HG03520 (cell line): ENCODE data around the gene AGRP.

Source experiments
- ATAC-seq: cut with Tn5 transposase; IDR thresholded peaks from one replicate; pipeline ENCODE4 v1.9.1; 2021; ENCODE audit warnings: mild to moderate bottlenecking, moderate library complexity; ENCODE audit not compliant: unreplicated experiment

Gene AGRP

DNA sequence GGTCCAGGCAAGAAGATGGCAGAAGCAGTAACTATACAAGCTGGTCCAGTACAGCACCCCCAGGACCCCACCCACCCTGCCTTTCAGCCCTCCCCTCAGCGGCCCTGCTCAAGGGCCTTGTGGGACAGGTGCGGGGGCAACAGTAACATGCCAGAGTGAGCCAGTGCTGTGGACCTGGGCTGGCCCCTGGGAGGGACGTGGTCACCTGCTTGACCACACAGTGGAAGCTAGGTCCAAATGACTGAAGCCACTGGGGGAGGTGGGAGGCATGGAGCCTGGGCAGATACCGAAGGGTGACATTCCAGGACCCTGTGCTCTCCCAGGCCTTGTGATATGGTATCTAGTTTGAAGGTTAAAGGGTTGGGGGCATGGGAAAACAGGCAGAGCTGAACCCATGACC lies 19.7 kb downstream of the AGRP start:
- no peak for ATAC-seq

GRCh38 chr16:67463059-67463458 lies 20.3 kb downstream of the AGRP start:
- ATAC-seq, result no peak

DNA sequence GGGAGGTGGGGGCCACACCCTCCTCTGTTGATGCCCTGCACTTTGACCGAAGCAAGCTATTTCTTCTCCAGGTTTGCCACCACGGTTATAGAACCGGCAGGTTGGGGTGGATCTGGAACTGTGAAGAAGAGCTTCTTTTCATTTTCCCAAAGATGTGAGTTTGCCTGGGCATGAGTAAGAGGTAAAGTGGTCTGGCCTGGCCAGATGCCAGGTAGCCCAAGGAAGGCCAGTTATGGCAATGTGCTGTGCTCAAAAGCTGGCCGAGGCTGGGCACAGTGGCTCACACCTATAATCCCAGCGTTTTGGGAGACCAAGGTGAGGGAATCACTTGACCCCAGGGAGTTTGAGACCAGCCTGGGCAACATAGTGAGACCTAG lies 21.1 kb downstream of the AGRP start:
- ATAC-seq, result no peak

- no peak for ATAC-seq
These were observed 21.6 kb downstream of the AGRP start for GRCh38 chr16:67461600-67462278.

DNA sequence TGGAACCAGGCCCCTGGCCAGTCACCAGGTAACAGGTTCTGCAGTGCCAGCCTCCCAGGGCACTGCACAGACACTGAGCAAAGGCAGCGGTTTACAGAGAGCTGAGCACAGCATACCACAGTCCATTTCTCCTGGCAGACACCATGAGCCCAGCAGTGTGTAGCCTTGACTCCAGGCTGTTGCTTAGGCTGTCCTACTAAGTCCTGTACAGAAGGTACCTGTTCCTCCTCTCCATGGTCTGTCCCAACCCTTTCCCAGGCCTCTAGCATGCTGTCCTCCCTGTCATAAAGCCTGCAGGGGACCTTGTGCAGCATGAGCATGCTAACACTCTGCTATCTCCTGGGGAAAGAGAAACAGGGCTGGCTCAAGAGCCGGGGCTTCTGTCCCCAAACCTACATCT lies 22.4 kb downstream of the AGRP start:
- no peak for ATAC-seq

DNA sequence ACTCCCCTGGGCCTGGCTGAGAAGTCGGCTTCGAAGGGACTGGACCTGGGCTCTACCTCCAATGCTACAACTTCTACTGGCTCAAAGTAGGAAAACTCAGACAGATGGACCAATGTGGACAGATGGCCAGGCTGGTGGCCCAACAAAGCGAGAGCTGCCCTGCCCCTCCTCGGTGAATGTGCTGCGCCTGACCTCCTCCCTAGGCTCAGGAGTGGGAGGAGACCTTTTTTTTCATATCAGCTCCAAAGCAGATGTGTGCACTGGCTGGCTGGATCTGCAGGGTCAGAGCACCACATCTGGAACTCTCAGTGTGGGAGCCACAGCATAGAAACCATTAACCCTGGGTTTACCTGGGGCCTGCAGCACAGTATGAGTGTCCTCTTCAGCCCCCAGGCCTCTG lies 23.2 kb downstream of the AGRP start:
- ATAC-seq, result no peak

DNA sequence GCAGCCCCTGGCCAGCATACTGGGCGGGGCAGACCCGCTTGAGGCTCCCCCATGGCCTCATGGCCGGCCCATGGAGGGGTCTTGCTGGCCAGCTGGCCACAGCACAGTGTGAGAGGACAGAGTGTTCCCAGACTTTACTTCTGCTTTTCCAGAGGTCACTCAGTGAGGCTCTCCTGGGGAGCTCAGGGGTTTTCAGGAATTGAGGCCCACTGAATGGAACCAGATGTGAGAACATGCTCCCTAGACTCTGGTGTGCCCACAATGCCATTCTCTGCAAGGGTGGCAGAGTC lies 23.5 kb downstream of the AGRP start:
- ATAC-seq, result no peak

DNA sequence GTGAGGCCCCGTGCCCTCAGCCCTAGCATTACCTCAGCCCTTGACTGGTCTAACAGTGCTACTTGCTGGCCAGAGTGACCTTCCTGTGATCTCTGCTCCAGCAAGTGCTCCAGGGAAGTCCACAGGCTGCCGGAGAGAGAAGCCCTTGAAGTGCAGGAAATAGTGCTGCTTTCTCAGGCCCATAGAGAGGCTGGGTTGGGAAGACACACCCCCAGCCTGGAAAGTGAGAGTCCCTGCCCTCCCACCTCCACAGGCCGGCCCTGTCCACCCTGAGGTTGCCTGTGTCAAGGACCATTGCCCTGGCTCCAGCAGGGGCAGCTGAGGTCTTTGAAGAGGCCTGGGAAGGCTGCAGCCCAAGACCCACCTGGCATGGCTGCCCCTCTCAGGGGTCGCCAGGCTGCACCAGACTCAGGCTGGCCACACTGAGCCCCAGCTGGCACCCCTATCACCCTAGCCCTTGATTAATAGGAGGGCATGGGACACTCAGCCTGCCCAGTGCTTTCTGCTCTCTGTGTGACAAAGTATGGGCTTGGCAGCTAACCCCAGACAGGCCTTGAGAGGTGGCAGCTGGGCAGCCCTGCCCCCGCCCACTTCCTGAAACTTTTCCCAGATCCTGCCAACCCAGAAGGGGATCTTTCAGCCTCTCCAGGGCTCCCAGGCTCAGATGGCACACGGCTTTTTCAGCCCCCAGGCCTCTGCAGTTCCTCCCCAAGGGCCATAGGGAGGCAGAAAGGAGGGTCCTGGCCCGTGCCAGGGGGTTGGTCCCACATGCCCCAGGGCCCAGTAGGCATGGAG lies 24.1 kb downstream of the AGRP start:
- no peak for ATAC-seq

DNA sequence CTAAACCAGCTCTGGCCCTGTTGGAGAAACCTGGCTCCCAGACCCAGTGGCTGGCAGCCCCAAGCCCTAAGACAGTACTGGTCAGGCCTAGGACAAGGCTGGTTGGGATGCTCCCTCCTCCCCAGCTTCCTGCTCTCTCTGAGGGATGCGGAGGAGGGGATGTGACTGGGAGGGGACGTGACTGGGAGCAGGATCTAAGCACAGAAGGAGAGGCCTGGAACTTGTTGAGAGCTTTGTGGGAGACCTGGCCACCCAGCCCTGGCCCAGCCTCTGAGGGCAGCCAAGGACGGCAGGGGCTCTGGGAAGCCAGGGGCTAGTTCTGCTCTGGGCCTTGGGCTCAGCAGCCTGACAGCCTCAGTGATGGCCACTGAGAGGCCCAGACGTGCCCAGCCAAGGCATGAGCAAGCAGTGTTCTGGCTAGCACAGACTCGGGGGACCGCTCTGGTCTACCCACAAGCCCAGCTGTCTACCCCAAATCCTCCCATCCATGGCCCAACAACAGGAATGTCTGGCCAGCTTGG lies 25.2 kb downstream of the AGRP start:
- ATAC-seq, result no peak

GRCh38 chr16:67457611-67458010 lies 25.7 kb downstream of the AGRP start:
- ATAC-seq, result no peak

DNA sequence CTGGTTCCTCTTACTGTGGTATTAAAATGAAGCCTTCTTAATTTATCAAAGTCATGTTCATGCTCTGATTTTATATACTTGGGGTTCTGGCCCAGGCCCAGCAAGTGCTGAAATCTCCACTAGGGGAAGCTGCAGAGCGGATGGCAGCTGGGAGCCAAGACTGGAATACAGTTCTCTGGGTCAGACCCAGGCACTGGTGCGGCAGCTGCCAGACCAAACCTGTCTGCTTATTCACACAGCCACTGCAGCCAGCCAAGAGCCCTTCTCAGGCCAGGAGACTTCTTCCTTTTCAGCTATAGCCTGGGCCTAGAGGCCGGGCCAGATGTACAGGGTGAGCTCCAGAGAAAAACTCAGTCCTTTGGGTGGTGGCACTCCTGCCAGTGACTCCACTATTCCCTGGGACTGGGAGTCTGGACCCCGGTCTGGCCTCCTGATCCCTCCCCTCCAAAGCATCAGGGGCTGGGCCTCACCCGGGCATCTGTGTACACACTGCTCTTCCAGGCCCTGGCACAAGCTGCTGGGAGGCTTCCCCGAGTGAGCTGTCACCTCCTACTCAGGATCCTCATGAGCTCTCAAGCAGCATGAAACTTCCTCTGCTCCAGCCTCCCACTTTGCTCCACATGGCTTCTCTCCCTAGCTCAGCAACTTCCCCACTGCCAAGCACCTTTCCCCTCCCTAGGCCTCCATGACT lies 26.8 kb downstream of the AGRP start:
- ATAC-seq, result no peak

- no peak for ATAC-seq
These were observed 28.5 kb downstream of the AGRP start for GRCh38 chr16:67454852-67455251.

DNA sequence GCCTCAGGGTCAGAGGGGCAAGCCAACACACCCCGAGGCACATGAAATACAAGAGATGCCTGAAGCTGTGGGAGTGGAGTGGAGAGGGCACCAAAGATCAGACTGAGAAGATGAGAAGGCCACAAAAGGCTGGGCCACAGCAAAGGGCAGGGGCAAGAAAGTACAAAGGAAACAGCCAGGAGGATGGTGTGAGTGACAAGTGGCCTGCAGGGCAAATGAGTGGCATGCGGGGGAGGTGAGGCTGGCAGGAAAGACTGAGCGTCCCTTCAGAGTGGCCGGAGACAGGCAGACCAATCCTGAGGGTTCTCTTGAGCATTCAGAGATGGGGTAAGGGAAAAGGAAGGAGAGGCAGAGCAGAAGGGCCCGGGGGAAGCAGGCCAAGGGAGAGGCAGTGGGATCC lies 29.2 kb downstream of the AGRP start:
- ATAC-seq, result no peak

DNA sequence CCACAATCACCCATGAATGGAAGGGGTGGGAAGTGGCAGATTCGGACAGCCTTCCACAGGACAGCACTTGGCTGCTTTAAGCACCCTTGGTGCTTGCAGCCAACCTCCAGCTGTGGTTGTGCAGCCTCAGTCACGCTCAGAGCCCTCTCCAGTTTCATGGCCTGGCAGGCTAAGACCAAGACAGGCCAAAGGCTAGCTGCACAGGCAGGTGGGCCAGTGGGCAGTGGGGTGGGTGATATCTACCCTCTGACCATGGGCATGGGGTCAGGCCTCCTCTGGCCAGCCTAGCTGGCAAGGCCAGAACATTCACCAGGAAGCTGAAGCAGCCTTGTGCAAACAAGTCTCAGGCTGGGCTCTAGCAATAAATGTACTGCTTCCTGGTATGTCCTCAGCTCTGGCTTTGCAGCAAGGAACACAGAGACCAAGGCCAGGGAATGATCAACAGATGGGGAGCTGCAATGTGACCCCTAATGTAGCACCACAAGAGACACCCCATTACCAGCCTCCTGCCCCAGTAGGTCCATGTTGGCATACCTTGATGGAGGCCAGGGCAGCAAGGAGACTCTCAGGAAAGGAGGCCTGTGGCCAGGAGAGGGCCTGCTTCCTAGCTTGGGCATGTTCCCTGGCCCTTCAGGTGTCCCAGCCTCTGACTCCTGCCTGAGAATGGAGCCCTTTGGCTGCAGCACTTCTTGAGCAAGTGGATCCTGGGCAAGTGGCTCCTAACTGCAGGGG lies 31.5 kb downstream of the AGRP start:
- no peak for ATAC-seq

GRCh38 chr16:67451061-67451703 lies 32.2 kb downstream of the AGRP start:
- no peak for ATAC-seq

- no peak for ATAC-seq
These were observed 33.6 kb downstream of the AGRP start for GRCh38 chr16:67449739-67450138.

- no peak for ATAC-seq
These were observed 34.0 kb downstream of the AGRP start for GRCh38 chr16:67449336-67449735.

DNA sequence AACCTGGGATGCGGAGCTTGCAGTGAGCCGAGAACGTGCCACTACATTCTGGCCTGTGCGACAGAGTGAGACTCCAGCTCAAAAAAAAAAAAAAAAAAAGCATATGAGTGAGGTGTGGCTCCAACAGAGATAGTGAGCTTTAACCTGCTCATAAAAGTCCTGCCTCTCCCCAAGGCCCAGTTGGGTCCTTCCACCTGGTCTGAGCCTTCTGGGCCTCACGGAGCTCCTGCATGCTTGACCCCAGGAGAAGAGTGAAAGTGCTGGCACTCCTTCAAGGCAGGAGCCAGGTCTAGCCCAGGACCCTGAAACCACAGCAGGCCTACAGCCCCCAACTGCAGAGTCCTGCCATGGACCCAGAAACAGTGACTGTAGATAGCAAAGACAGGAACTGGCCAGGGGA lies 34.8 kb downstream of the AGRP start:
- ATAC-seq, result no peak

DNA sequence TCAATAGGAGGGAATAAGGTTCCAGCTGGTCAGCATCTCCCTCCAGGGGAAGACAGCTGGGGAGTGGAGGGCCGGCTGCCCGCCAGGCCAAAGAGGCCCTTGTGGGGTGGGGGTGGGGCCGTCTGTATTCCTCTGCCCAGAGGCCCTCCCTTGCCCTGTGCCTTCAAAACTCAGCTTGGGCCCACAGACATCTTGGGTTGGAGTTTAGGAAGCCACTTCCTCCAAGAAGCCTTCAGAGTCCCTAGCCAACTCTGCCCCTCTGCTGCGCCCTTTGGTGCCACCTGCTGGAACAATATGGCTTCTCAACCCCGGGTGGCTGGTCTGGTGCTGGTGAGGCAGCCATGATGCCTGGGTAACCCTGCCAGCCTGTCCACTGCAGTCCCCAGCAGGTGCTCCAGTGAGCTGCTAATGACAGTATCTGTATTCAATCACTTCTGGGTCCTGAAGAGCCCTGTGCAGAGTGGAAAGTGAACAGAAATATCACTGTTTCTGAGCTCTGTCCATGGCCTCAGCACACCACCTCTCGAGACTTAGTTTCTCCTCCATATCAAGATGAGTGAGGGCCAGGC lies 35.8 kb downstream of the AGRP start:
- no peak for ATAC-seq

DNA sequence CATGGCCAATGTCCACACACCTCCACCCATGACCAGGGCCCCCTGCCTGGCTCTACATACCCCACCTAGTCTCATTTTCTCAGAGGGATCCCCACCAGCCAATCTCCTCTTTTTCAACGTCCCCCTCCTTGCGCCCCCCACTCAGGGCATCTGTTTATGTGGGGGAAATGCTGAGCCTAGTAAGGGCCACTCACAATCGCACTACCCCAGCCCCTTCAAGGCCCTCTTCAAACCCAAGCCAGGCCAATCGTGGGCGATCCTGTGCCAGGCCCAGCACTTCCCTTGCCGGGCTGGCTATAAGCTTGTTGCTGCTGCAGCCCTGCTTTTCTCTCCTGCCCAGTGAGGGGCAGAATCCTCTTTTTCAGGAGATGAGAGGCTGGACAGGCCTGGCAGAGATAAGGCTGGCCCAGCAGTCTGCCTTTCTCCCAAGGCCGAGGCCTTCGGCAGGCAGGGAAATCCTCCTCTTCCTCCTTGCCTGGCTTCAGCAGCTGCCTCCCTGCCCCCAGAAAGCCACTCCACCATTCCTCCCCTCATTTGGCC lies 36.3 kb downstream of the AGRP start:
- no peak for ATAC-seq
